ENCODE results near the gene LAG3.
A peak's percentile ranks its signal among the peaks of the same experiment; 100 is the strongest.

LAG3 gene

GRCh38 chr12:6791931-6792520, 19.7 kb downstream of the LAG3 start:
- DNase-seq: no peak

GRCh38 chr12:6792522-6793201, 20.3 kb downstream of the LAG3 start:
- DNase-seq: no peak

GRCh38 chr12:6795088-6795487, 22.8 kb downstream of the LAG3 start:
- no peak for DNase-seq

GRCh38 chr12:6796576-6796975, 24.3 kb downstream of the LAG3 start:
- no peak for DNase-seq

GRCh38 chr12:6799147-6799546, 26.8 kb downstream of the LAG3 start:
- no peak for DNase-seq

- DNase-seq: no peak
Observed at GRCh38 chr12:6807170-6807569, 34.9 kb downstream of the LAG3 start.

- DNase-seq: no peak
Observed at GRCh38 chr12:6809056-6809455, 36.7 kb downstream of the LAG3 start.

- no peak for DNase-seq
Observed at GRCh38 chr12:6810758-6811157, 38.4 kb downstream of the LAG3 start.

GRCh38 chr12:6813363-6813762, 41.0 kb downstream of the LAG3 start:
- DNase-seq: no peak

- DNase-seq: no peak
Observed at GRCh38 chr12:6816598-6816997, 44.3 kb downstream of the LAG3 start.

GRCh38 chr12:6817098-6817497, 44.8 kb downstream of the LAG3 start:
- no peak for DNase-seq

GRCh38 chr12:6817662-6818157, 45.4 kb downstream of the LAG3 start:
- no peak for DNase-seq

GRCh38 chr12:6818222-6818621, 45.9 kb downstream of the LAG3 start:
- DNase-seq: no peak

GRCh38 chr12:6818645-6819044, 46.3 kb downstream of the LAG3 start:
- no peak for DNase-seq

GRCh38 chr12:6819106-6820030, 47.0 kb downstream of the LAG3 start:
- DNase-seq: no peak

GRCh38 chr12:6820166-6820565, 47.8 kb downstream of the LAG3 start:
- DNase-seq: no peak

- DNase-seq: peak; percentile 64
Observed at GRCh38 chr12:6821591-6822425, 49.5 kb downstream of the LAG3 start, which contains the start of gene GPR162. Gene GPR162, plus strand, starts transcription at chr12:6821821. Its CDS starts 2,078 bp downstream, at chr12:6823899.

GRCh38 chr12:6822426-6823135, 50.3 kb downstream of the LAG3 start:
- DNase-seq: no peak

GRCh38 chr12:6823182-6824084, 51.1 kb downstream of the LAG3 start:
- DNase-seq: peak; percentile 35

GRCh38 chr12:6824085-6824775, 51.9 kb downstream of the LAG3 start:
- DNase-seq: no peak

Measured in EL (cell line).